ENCODE results near the gene LOXHD1.

- no peak for TF ChIP-seq CTCF (IDR thresholded peaks at IDR 0.05; ENCODE audit: low read depth, low read length)
- TF ChIP-seq POLR2A (IDR thresholded peaks at IDR 0.05; ENCODE audit: extremely low read depth, insufficient read length) = no peak
- TF ChIP-seq MYC (IDR thresholded peaks at IDR 0.05; ENCODE audit: low read depth, low read length) = no peak
- TF ChIP-seq MAX (IDR thresholded peaks at IDR 0.05; ENCODE audit: low read depth, low read length) = no peak
These were observed 2.5 kb upstream of the LOXHD1 start for GRCh38 chr18:46659484-46659883.
